Glomerular endothelial cell (primary cell): Measurements from ENCODE around the gene MED13L. TPM values are rescaled to one million over a fixed set of nuclear protein-coding genes. Genes with fewer than 3 reads are reported as not detected.

Experiments used
- DNase-seq: peaks from one replicate; pipeline ENCODE4 v3.0.0-alpha.2; 2011; ENCODE audit warnings: low read depth, low spot score; ENCODE audit errors: extremely low read depth
- total RNA-seq: library from RNA; depleted of rRNA; stranded (reverse); fragments of >200 nt; gene quantifications from 2 replicates; pipeline ENCODE4 v1.2.3, GENCODE V29; 2015

Gene MED13L
- total RNA-seq, 1 donor from 2014 or later, result 57.5 TPM

DNA sequence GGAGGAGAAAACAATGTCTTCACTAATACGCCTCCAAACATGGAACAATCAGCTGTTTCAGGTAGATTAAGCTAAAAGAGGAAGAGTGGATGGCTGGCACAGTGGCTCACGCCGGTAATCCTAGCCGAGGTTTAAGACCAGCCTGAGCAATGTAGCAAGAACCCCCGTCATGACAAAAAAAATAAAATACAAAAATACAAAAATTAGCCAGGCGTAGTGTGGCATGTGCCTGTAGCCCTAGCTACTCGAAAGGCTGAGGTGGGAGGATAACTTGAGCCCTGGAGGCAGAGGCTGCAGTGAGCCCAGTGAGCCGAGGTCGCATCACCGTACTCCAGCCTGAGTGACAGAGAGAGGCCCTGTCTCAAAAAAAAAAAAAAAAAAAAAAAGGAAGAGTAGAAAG lies 1.2 kb upstream of the MED13L start:
- no peak for DNase-seq

- no peak for DNase-seq
Observed at GRCh38 chr12:116278279-116278626, 760 bp upstream of the MED13L start.

- DNase-seq, result no peak
Observed at GRCh38 chr12:116276652-116277466, 634 bp downstream of the MED13L start.

DNA sequence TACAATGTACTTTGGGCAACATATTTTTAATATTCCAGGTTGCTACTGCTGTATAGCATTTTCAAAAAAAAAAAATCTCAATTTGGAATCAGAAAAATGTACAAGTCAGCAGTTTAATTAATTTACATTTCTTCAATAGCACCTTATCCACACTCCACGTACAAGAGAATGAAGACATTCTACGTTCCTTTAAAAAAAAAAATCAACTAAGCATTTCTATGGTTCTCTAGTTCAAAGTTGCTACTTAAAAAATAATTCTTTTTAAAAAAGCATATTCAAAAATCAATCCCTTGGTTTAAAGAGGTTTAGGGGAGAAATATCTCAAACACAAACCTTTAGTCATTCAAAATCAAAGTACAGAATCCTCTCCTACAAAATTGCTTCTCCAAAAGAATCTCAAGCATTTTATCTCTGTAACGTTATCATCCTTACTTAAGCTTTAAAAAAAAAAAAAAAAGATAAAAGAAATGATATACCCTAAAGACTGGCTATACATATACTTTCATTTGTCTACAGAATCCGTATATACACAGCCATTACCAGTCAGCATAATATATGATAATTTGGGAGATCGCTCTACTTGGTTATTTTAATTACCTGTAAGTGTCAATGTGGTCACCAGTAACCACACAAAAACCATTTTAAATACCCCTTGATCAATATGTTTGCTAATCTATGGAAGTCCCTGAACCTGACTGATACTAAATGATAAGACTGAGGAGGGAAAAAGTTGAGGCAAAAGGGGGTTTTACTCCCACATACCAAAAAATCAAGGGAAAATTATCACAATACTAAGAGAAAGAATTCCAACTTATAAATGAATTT lies 2.7 kb downstream of the MED13L start:
- no peak for DNase-seq

DNA sequence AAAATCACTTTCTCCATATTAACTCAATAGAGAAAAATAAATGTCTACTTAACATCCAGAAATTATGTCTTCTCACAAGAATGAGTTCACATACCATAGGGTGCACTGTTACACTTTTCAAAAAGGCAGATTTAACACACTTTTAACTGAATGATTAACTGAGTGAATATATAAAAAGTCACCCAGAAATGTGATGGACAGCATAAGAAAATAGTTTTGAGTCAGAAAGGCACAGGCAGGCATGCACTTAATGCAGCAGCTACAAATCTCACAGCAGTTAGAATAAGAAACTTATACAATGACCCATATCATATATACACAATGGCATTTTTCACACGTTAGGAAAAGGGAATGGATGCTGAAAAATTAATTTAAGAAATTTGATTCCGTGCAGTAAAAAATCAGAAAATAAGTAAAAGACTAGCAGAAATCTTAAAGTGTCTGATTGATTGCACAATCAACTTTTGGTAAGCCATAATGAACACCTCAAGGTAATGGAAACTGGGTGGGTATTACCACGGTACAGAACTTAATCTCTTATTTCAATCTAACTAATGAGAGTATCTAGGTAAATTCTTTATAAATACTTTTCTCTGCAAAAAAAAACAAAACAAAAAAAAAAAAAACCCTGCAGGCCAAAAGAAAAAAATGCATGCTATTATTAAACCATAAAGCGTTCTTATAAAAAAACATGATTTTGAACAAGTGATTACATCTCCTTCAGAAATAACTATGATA lies 3.5 kb downstream of the MED13L start:
- DNase-seq, result no peak

DNA sequence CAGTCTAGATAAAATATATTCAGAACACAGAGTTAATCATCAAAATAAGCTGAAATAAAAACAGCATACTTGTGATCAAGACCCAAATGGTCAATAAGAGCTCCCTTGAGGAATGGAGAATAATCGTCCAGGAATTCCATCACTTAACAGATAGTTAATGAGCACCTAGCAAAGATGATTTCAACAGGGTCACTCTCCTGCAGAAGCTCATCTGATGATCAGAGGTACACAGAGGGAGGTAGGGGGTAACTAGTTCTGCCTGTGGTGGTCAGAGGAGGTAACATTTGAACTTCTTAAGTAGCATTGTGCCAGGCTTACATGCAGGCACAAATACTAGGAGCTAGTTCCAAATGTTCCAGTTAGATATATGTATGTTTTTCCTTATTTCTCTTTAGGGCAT lies 9.5 kb downstream of the MED13L start:
- DNase-seq, result no peak

DNA sequence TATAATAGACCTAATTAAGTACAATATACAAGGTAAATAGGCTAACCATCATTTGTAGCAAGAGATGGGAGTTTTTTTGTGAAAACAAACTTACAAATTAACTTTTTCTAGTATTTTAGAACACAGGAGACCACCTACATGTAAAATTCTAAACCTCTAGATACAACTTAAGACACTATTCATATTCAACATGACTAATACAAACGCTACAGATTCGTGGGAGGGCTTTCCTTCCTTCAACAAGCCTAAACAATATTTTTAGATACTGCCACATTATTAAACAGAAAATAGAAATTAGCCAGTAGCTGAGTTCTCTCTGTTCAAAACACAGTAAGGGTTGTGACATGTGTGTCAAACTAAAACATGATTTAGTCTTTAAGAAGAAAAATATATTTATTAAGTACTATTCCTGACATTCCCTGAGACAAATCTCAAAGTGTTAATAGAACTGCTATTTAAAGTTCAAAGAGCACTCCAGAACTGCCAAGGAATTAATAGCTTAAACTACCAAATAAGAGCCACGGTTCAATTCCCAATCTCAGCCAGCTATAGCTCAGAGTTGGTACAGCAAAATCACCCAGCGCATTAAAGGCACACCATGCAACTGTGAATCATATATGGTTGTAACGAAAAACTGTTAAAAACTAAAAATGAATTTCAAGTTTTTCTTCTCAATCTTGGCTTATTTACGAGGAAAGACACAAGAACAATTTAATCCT lies 10.7 kb downstream of the MED13L start:
- no peak for DNase-seq

DNA sequence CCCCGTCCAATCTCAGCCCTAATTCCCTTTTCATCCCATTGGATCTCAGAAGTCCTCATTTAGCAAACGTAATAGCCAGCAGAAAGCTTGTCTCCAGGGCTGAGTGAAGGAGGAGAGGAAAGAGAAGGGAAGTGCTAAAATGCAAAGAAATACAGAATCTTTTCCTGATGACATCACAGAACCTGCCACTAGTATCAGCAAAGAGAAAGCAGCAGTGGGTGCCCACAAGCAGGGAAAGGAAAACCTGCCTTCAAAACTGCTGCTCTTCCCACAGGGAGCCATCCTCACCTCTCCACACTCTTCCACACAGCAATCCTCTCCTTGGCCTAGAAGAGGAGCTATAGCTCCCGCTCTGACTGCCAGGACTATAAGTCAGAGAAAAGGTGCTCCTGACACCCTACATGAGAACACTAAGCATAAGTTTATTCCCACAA lies 11.3 kb downstream of the MED13L start:
- no peak for DNase-seq

GRCh38 chr12:116265351-116266147 lies 11.9 kb downstream of the MED13L start:
- no peak for DNase-seq

DNA sequence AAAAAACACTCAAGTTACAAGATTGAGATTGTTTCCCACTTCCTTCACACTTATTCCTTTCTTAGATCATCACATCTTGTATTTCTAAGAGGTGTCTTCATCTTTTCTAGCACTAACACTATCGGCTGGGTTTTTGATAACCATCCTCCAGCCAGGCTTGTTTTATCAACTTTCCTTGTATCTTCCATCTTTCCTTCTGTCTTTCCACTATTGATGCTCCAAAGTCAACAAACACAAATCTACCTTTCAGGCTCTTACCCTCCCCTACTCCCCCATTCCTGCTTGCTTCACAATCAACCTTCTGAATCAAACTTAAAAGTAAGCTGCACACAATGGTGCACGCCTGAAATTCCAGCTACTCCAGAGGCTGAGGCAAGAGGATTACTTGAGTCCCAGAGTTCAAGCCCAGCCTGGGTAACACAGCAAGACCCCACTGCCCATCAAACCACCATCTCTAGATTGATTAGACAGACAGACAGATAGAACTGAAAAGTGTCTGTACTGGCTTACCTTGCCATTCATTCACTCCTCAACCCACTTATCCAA lies 12.9 kb downstream of the MED13L start:
- no peak for DNase-seq

DNA sequence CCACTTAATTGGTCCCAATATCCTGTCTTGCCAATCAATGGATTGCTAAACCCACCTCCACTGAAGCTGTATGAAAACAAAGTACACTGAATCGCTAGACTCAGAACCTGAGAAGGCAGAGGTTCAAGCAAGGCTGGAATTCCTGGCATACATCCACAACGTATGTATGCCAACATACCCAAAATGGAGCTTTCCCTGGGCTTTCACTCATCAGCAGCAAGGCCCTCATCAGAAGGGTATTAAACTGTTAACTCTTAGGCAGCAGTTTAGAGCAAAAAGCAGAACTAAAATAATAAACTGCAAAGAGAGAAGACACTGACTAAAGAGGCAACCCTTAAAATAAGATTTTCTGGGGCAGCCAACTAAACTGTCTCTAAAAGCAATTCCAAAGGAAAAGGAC lies 13.6 kb downstream of the MED13L start:
- no peak for DNase-seq

- no peak for DNase-seq
Observed at GRCh38 chr12:116263431-116263830, 14.1 kb downstream of the MED13L start.

DNA sequence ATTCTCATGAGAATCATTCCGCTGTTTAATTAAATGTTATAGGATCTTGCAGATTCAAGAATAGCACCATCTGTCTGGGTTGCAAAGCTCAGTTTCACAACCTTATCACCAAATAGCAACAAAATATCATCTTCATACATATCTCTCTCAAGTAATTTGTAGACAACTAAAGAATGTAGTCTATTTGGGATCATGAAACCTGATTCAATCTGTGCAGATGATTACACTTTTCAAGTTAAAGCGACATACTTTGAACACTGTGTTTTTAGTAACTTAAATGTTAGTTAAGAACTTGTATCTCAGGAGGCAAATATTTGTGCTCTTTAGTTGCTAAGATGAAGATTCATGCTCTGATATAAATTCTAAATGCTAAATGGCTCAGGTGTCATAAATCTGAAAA lies 14.8 kb downstream of the MED13L start:
- no peak for DNase-seq

DNA sequence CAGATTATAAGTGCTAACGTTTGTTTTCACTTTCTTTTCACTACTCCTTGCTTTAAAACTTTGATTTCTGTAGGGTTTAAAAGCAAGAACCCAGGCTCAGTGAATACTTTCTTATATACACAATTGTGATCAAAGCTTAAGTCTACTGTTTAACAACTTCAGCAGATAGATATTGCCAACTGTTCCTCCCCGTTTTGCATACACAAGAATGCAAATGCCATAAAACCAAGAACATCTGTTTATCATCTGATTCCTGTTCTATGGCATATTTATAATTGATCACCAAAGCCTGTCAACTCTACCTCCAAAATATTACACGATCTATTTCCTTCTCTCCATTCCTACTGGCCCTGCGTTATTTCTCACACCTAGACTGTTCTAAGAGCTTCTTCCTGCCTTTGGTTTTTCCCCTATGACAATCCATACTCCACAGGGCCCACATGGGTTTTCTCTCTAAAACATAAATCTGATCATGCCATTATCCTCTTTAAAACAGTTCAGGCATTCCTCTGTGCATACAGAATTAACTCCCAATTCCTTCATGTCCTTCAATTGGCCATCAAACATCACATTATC lies 15.9 kb downstream of the MED13L start:
- no peak for DNase-seq

GRCh38 chr12:116259800-116260577 lies 17.5 kb downstream of the MED13L start:
- DNase-seq, result no peak

DNA sequence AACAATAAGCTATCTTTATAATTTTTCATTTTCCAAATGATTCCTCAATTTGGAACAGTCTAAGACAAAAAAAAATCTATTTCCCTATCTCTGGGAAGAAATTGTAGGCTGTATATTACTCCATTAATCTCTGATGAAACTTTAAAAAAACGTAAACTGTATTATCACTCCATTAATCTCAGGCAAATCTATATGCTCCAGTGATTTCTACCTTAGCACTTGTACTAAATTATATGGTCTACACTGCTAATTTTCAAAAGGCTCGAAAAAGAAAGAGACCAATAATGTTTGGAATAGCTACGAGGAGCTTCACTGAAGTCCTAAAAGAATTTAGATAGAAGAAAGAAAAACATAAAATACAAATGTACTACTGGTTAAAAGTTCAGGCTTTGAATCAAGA lies 19.7 kb downstream of the MED13L start:
- DNase-seq, result no peak

- no peak for DNase-seq
Observed at GRCh38 chr12:116257215-116257614, 20.3 kb downstream of the MED13L start.

DNA sequence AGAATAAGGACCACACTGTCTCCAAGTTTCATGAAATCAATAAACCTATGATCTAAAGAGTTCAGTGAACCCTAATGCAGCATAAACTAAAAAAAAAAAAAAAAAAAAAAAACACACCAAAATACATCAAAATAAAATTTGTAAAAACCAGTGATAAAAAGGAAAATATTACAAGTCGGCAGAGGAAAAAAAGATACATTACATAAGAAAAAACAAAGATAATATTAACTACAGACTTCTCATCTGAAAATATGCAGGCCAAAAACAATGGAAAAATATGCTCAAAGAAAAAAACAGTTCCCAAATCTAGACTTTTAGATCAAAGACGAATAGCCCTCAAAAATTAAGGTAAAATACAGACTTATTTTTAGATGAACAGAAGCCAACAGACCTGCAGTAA lies 27.6 kb downstream of the MED13L start:
- no peak for DNase-seq

- DNase-seq, result no peak
Observed at GRCh38 chr12:116248930-116249329, 28.6 kb downstream of the MED13L start.
